Stimulated activated CD4-positive, alpha-beta T cell treated with anti-CD3 and anti-CD28 coated beads, TNF-alpha, amount 100 ng/mL, for 1 hour (primary cell): Measurements from ENCODE around the gene MED10.

Experiments
- DNase-seq, 3 donors: peaks; one replicate each; pipeline ENCODE4 v3.0.0-alpha.2; 2020; ENCODE audit warnings: low read depth in 3 of 3, low spot score in 1 of 3

MED10 gene

DNA sequence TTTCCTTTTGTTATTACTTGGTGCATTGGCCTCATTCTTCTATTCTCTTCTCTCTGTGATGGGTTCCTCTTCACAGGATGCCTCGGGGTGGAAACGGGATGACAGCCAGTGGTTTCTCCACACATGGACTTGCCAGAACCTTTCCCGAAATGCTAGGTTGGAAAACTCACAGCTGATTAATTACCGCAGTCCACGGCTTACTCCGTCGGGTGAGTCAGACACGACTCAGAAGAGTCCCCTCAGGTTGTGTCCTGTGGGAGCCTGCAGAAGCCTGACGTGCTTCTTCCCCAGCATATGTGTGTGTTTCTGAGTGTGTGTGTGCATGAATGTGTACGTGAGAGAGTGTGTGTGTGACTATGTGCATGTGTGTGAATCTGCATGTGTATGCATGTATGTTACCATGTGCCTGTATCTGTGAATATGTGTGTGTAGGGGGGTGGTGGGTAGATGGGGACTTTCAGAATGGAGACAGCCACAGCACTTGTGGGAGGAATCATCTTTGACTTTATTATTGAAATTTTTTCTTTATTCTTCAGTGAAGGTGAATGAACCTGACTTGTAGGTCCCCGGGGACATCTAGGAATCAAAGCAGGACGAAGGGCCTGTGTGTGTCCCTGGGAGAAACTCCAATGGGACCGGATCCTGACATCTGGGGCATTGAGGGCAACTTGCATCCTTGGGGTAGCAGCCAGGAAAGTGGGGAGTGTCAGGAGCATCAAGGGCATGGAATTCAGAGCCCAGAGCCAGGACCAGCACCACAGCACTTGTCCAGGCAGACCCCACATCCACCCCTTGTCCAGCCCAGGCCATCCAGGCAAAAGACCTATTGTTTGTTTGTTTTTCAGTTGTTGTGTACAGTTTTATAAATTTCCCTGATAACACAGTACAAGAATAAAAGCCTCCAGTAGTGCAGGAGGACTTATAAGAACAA is 21.9 kb upstream of the MED10 start:
- DNase-seq = no peak

DNA sequence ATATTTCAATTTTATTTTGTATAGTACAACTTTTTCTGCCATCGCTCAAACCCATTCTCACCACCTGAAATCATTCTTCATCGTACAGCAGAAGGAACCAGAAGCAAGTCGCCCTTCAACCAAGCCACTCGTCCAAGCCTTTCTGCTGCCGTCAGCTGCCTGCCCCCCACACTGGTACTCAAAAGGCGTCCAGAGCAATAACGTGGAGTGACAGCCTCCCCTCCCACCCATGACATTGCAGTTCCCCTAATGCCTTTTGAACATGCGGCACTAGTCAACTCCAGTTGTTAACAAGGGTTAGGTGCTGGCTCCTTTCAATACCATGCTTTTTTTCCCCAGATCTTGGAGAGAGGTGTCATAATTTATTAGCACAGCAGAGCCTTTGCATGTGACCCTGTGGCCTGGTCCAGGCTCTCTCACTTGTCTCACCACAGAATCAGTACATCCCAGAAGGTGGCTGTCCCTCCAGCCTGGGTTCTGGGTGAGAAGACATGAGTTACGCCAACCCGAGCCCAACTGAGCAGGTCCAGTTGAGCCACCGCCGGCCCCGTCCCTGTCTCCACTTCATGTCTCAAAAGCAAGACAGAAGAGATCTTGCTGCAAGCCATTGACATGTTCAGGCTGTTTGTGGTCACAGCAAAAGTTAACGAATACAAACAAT is 20.4 kb upstream of the MED10 start:
- no peak for DNase-seq

DNA sequence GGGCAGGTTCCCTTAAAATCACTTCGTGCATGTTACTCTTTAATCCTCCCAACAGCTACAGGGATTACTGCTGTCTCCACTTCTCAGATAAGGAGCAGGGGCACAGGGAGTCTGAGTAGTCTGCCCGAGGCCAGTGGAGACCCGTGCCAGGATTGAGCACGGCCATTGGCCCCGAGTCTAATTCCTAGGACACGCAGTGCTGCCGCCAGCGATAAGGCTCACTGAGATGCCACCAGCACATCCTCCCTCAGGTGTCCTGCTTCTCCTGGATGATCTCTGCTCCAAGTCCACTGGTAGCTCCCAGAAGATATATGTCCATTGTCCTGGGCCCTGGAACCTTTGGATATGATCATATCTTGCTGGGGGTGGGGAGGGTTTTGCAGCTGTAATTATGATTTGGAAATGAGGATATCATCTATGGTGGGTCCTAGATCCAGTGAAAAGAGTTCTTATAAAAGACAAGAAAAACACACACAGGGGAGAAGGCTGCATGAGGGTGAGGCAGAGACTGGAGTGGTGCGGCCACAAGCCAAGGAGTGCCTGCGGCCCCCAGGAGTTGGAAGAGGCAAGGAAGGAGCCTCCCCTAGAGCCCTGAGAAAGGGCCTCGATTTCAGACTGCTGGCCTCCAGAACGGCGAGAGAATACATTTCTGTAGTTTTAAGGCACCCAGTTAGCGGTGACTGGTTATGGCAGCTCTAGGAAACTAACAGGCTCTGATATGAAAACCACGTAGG is 19.4 kb upstream of the MED10 start:
- no peak for DNase-seq

DNA sequence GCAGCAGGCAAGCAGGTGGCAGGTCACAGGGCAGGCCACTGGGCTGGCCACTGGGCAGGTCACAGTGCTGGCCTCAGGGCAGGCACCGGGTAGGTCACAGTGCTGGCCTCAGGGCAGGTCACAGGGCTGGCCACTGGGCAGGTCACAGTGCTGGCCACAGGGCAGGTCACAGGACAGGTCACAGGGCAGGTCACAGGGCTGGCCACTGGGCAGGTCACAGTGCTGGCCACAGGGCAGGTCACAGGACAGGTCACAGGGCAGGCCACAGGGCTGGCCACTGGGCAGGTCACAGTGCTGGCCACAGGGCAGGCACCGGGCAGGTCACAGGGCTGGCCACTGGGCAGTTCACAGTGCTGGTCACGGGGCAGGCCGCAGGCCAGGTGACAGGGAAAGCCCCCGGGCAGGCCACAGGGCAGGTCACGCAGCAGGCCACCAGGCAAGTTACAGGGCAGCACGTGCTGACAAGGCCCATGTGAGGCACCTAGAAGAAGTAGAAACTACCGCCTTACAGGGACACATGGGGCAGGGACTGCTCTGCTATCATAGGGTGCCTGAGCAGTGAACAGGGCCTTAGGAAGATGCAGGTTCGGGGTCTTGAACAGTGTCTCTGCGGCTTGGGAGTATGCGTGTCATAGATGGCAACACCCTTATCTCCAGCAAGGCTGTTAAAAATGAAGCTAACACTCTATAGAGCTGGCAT is 18.6 kb upstream of the MED10 start:
- DNase-seq = no peak

DNA sequence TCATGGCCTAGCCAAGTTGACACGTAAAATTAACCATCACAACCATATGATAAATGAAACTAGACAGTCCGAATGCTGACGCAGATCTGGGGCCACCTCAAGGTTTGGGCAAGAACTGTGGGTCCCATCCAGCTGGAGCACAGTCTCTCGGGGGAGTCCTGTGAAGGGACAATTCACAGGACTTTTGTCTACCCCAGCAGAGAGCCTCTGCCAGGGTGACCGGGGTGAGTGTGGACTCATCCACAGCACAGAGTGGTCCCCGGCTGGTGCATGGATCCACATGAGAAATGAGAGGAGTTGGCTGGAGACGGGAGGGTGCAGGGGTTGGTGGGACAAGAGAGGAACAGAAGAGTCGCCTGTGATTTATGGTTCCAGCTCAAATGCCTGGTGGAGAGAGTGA is 17.7 kb upstream of the MED10 start:
- no peak for DNase-seq

DNA sequence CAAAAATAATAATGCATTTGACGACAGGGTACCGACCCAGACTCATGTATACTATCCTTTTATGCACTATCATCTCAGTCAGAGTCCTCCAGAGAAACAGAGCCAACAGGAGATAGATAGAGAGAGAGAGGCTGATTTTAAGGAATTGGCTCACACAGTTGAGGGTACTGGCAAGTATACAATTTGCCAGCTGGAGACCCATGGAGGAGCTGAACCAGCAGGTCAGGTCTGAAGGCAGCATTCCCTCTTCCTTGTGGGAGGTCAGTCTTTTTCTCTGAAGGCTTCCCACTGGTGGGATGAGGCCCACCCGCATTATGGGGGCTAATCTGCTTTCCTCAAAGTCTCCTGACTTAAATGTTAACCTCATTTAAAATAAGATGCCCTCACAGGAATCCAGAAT is 17.3 kb upstream of the MED10 start:
- DNase-seq = no peak

DNA sequence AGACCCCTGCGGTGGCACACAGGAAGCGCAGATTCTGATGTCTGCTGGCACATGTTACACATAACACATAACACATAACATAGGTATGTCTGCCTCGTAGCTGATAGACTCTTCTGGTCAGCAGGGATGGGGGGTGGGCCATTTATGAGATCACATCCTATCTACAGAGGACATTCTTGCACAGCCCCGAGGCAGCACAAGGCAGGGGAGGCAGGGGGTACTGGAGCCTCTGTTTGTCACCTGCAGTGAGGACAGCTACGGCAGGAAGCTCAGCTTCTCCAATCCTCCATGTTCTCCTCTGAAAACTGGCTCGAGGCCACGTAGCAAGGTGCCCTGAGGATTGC is 16.7 kb upstream of the MED10 start:
- no peak for DNase-seq

DNA sequence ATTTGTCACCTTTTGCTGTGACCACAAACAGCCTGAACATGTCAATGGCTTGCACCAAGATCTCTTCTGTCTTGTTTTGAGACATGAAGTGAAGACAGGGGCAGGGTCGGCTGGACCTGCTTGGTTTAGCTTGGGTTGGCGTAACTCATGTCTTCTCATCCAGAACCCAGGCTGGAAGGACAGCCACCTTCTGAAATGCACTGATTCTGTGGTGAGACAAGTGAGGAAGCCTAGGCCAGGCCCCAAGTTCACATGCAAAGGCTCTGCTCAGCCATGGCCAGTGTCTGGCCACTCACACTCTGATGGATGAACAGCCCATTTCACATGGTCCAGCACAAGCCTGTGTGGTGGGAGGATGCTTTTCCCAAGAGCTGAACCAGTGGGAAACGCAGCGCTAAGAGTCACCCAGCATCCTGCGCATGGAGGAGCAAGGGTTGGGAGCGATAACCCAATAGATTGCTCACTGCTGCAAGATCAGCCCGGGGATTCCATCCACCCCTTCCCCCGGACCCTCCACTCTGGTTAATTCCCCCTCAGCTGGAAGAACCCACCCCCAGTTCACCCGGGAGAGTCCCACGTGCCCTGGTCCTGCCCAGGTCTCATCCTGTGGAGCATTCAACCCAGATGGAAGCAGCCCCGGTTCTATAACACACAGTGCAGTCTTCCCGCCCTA is 16.2 kb upstream of the MED10 start:
- DNase-seq = no peak

DNA sequence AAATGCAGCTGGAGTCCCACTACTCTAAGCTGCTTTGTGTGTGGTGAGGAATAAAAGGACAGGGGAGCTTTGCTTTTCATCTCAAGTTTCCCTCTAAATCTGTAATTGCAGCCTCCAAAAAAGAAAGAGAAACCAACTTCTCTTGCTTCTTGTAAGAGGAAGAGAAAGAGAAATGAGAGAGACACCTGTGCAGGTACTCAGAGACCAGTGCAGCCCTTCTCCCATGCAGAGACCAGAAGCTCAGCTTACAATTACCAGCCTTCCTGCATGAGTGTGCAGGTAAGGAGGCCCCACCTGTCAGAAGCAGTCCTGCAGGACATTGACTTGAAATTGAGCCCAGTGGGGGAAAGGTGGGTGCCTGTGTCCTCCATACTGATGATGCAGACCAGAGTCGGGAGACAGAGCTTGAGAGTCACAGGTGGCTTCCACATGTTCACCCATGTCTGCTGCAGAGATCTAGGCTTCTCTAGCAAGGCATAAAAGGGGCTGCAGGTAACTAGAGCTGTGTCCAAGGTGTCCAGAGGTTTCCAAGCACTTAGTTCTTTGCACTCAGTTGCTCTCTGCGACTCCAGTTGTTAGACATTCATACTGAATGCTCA is 15.3 kb upstream of the MED10 start:
- DNase-seq = no peak

DNA sequence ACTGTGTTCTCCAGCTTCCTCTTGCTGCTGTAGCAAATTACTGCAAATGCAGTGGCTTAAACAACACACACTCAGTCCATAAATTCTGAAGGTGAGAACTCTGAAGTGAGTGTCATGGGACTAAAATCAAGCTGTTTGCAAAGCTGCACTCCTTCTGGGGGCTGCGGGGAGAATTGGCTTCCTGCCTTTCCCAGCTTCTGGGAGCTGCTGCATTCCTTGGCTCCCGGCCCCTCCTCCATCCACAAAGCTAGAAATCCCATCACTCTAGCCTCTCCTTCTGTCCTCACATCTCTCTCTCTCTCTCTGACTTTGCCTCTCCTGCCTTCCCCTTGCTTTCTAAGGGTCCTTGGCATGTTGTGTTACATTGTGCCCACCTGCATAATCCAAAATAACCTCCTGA is 14.2 kb upstream of the MED10 start:
- DNase-seq = no peak

DNA sequence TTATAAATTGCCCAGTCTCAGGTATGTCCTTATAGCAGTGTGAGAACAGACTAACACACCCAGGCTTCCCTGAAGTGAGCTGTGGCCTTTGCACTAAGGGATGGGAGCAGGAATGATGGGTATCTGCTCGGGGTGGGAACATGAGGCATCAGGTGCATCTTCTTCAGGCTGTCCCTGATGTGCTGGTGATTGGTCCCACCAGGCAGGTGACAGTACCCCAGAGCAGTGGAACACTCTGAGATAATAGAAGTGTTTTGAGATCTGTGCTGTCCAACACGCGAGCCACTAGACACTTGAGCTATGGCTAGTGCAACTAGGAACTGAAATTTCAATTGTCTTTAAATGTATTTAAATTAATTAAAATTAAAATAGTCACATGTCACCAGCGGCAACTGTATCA is 12.8 kb upstream of the MED10 start:
- no peak for DNase-seq

DNA sequence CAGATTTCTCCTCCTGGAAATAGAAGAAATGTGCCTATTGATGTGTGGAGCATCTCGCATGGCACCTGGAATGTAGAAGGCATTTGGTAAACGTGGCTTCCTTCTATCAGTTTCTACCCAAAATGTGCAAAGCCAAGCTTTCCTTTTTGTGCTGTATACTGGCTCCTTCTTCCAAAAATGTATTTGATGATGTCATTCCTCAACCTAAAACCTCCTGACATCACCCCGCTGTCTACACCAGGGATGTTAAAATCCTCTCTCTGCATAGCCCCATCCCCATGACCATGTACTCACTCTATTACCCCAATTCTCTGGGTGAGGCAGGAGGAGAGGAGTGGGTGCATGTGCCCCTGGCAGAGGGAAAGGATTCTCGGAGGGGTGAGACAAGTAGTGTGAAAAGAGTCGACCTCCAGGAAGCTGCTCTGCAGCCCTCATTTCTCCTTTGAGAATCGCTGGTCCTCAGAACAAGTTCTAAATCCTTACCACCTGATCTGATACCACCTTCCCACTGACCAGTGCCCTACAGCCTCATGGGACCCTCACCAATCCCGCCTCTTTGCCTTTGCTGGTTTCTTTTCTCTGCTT is 11.7 kb upstream of the MED10 start:
- DNase-seq = no peak

DNA sequence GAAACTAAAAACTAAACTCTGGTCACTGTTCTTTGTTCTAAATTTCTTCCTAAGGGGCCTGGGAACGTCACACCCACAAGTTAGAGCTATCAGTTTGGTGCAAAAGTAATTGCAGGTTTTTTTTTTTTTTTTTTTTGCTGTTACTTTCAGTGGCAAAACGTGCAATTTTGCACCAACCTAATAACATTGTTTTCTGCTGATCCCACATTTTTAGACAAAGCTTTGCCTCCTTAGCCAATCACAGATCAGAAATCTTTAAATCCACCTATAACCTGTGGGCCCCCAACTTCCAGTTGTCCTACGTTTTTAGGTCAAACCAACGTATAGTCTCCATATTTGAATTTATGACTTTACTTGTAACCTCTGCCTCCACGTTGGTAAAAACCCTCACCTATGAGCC is 11.1 kb upstream of the MED10 start:
- DNase-seq = no peak

DNA sequence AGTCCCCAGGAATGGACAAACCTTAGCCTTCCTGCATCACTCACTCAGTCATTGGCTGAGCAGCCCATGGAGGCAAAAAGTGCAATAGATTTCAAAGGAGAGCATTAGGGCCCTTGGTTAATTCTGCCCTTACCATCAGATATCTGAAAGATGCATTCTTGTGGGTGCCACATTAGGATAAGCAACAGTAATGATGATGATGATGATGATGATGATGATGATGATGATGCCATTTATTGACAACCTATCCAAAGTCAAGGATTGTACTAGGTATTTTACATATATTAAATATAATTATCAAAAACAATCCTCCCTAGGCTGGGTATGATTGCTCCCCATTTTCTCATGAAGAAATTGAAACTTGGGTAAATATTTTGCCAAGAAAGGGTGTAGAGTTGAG is 9.6 kb upstream of the MED10 start:
- DNase-seq = no peak

DNA sequence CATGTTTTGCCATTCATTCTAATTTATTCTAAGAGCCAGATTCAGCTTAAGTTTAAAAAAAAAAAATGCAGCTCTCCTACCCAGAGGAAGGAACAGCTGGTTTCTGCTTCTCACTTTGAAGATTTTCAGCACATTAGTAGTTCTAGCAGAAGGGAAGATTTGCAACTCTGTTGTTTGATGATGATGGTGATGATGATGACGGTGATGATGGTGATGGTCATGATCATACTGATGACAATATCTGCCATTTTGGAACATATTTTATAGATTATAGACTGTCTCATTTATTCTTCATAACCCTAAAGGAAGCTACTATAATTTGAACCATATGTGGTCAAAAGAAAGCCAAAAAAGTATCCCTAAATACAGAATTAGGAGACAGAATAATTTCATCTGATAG is 7.9 kb upstream of the MED10 start:
- no peak for DNase-seq

DNA sequence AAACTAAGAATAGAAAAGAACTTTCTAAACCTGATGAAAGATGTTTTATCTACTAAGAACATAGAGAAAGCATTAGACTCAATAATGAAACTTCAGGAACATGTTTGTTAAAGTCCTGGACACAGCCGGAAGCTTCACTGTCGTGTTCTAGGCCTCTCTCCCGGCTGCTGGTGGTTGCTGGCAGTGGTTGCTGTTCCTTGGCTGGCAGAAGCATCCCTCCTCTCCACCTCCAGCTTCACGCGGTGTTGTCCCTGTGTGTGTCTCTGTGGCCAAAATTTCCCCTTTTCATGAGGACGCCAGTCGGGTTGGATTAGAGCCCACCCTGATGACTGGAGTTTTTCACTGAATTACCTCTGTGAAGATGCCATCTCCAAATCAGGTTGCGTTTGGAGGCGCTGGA is 6.5 kb upstream of the MED10 start:
- DNase-seq = no peak

DNA sequence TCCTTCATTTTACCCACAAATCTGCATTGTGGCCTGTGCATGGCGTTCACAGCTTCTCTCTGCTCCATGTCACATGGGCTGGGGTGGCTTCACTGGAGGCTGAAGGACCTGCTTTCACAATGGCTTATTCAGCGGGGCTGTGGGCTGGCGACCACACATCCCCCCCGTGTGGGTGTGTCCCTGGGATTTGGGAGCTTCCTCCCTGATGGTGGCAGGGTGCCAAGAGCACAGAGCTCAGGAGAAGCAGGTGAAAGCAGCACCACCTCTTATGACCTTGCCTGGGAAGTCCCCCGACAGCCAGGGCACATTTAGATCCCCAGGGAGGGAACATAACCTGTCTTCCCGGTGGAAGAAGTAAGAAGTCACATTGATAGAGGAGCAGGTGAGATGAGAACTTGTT is 5.0 kb upstream of the MED10 start:
- DNase-seq = no peak

DNA sequence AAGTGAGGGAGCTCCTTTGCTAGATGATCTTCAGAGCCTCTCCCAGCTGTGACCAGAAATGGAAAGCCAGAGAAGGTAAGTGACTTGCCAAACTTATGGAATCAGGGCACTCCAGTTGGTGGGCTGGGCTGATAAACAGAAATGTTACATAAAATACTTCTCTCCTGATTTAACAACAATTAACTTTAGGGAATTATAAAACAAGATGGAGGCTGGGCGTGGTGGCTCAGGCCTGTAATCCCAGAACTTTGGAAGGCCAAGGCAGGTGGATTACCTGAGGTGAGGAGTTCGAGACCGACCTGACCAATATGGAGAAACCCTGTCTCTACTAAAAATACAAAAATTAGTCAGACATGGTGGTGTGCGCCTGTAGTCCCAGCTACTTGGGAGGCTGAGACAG is 899 bp upstream of the MED10 start:
- no peak for DNase-seq

DNA sequence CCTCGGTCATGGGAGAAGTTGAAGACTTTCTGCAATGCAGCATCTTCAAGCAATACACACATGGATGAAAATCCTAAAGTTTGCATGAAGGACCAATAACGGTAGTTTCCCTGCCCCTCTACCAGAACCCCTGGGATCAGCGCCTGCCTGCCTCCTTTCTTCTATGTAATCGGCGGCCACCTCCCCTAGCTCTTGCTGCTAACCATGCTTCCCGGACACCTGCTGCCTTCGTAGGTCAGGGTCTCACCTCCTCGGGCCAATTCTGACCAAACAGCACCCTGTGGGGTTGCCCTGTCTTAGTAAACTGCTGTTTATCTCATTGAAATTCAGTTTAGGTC is 388 bp upstream of the MED10 start:
- DNase-seq = no peak

DNA sequence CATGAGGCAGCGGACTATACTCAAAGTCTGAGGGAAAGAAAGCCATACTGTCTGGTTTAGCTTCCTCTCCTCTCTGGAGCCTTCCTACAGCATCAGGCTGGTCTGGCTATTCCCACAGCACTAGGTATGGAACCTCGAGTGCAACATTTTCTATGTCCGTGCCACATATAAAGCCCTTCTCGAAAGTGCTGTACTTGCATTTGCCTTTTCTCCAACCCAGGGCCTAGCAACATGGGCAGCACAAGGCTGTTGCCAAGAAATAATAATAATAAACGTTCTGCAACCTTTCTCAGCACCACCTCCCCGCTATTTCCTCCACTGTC is 804 bp downstream of the MED10 start:
- no peak for DNase-seq
